ENCODE measurements around the gene CMKLR1. TPM values are rescaled to one million over a fixed set of nuclear protein-coding genes. Genes with fewer than 3 reads are reported as not detected.

CMKLR1 gene
- total RNA-seq, 1 experiment from 2014 or later: 0.66 TPM

- Histone ChIP-seq H3K9me3 (ENCODE audit: control insufficient read depth, low read depth, low read length) (peaks cover 15% of the 10 kb centered on the region), H4K20me1 (ENCODE audit: control insufficient read depth, insufficient read depth, insufficient read length) (no peaks in the 10 kb centered on the region), H4K91ac (ENCODE audit: insufficient read length, low read depth, low read length) (no peak overlapping the region), H3K79me1 (ENCODE audit: insufficient read depth, low read depth, low read length, poor library complexity, severe bottlenecking) (no peaks in the 10 kb centered on the region), H3K23ac (ENCODE audit: insufficient read length, low read depth, low read length) (no peak overlapping the region), H4K5ac (ENCODE audit: insufficient read length, low read depth, low read length) (no peak overlapping the region), H3K4ac (ENCODE audit: low read depth, low read length) (no peak overlapping the region), H3K79me2 (ENCODE audit: insufficient read depth, low read length) (no peaks in the 10 kb centered on the region; the same call in 1 of the 2 replicates), H3K23me2 (ENCODE audit: insufficient read length, low read depth, low read length, poor library complexity, severe bottlenecking) (no peaks in the 10 kb centered on the region), H3K27me3 (ENCODE audit: insufficient read depth, low read length) (no peaks in the 10 kb centered on the region), H3K14ac (ENCODE audit: insufficient read depth, low read length) (no peak overlapping the region), H3K4me2 (ENCODE audit: insufficient read depth, insufficient read length, low read length) (no peak overlapping the region), H2BK20ac (ENCODE audit: low read depth, low read length, poor library complexity, severe bottlenecking) (no peak overlapping the region), H3K27ac (ENCODE audit: insufficient read length, low read depth, low read length) (no peak overlapping the region), H4K8ac (replicated peaks; ENCODE audit: insufficient read length, low read depth, low read length) (no peak overlapping the region), H3K18ac (ENCODE audit: insufficient read length, low read depth, low read length) (no peak overlapping the region), H2BK15ac (ENCODE audit: low read depth, low read length) (no peak overlapping the region), H3K56ac (ENCODE audit: insufficient read length, low read depth, low read length) (no peak overlapping the region), H2AK5ac (ENCODE audit: insufficient read length, low read length) (no peak overlapping the region), H3T11ph (ENCODE audit: low read length) (no peak overlapping the region), H3K9ac (ENCODE audit: extremely low read depth, insufficient read length, low read length) (no peak overlapping the region), H2BK12ac (ENCODE audit: insufficient read length, low read depth, low read length) (no peak overlapping the region), H3K4me1 (ENCODE audit: insufficient read depth, low read length) (no peaks in the 10 kb centered on the region), H2AFZ (ENCODE audit: low read length) (no peak overlapping the region), H2BK120ac (ENCODE audit: low read depth, low read length, poor library complexity, severe bottlenecking) (no peak overlapping the region), H2BK5ac (ENCODE audit: insufficient read length, low read length) (no peak overlapping the region)
- Mint-ChIP-seq H3K36me3 (ENCODE audit: insufficient read depth in 1 of 3, low read depth in 3 of 3) (peaks cover 6 to 23% (median 8%) of the 10 kb centered on the region in 3 experiments), H3K27ac (no peak overlapping the region), H3K4me3 (no peak overlapping the region), H3K9me3 (peaks cover 15 to 24% of the 10 kb centered on the region in 2 experiments), H3K27me3 (ENCODE audit: low read depth) (no peaks in the 10 kb centered on the region), H3K4me1 (no peaks in the 10 kb centered on the region)
- DNase-seq: no peak
- WGBS (ENCODE audit: extremely low coverage, insufficient read length, low lambda C conversion rate): no CpG with 5 or more reads among the region's 5 CpGs
- TF ChIP-seq CTCF (conservative IDR thresholded peaks at IDR 0.05): no peak
Observed at GRCh38 chr12:108370415-108370814, 31.3 kb upstream of the CMKLR1 start.

All from H9 (cell line).